HG02798 (cell line): ENCODE data around the gene AFAP1.

Experiments used
- ATAC-seq: cut with Tn5 transposase; IDR thresholded peaks from one replicate; pipeline ENCODE4 v1.9.1; 2021; ENCODE audit warnings: mild to moderate bottlenecking; ENCODE audit not compliant: unreplicated experiment, poor library complexity

AFAP1 gene

GRCh38 chr4:7871356-7871755, 68.3 kb downstream of the AFAP1 start:
- ATAC-seq = no peak

DNA sequence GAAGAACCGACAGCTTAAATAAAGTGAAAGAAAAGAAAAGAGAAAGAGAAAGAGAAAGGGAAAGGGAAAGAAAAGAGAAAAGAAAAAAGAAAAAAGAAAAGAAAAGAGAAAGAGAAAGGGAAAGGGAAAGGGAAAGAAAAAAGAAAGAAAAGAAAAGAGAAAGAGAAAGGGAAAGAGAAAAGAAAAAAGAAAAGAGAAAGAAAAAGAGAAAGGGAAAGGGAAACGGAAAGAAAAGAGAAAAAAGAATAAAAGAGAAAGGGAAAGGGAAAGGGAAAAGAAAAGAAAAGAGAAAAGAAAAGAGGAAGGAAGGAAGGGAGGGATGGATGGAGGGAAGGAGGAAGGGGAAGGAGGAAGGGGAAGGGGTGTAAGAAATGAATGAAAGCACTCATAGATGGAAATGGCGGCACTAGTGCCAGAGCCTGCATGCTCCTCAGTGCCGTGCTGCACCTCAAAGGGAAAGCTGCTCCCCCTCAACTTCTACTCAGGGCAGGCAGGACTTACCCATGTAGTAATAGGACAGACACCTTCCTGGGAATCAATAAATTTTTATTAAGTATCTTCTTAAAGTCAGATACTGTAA, 70.7 kb downstream of the AFAP1 start:
- ATAC-seq = no peak

DNA sequence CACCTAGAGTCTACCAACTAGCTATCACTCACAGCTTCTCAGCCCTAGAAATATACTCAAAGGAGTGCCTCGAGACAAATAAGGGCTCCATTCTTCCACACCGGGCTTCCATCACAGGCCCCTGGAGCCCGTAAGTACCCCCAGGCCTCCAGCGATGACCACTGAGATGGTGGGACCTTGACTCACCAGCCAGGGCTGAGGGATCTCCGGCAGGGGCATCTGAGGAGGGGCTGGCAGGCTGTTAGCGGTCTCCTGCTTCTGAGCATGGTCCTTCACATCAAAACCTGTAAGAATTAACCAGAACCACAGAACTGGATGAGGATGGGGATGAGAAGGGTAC, 71.3 kb downstream of the AFAP1 start:
- ATAC-seq = no peak

GRCh38 chr4:7867701-7868435, 71.8 kb downstream of the AFAP1 start:
- no peak for ATAC-seq

DNA sequence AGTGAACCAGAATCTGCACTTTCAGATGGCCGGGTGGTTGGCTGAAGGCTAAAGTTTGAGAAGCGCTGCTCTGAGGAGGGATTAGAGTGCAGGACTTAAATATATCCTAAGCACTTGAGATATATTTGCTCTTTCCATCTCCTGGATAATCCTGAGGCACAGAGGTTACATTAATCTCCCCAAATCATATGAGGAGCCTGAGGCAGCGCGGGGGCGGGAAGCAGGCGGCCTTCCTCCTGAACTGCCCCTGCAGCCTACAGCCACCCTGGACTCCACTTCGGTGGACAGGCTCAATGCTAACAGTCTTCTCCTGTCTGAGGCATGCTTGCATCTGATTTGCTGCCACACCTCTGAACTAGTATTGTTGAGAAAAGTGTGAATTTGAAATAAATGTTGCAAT, 72.5 kb downstream of the AFAP1 start:
- no peak for ATAC-seq

GRCh38 chr4:7865533-7865932, 74.1 kb downstream of the AFAP1 start:
- no peak for ATAC-seq

- no peak for ATAC-seq
These were observed 75.0 kb downstream of the AFAP1 start for GRCh38 chr4:7864685-7865084.

GRCh38 chr4:7863911-7864681, 75.6 kb downstream of the AFAP1 start:
- no peak for ATAC-seq

- ATAC-seq = no peak
These were observed 77.0 kb downstream of the AFAP1 start for GRCh38 chr4:7862561-7863192.

DNA sequence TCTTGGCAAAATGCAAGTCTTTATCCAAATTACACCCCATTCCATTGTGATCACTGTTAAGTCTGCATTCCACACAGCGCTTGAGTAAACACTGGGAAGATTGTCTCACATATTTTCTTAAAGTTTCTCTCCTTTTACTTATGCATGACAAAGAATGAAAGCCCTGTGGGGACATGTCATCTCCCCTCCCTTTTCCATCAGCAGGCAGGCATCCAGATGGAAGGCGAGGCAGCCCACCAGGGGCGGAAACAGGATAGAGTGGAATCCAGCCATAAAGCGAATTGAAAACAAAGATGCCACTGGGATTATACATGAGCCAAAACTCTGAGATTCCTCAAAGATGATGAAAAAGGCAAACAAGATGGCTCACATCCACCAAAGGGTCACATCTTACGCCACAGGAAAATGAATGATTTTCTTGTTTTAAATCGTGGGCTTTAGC, 78.2 kb downstream of the AFAP1 start:
- ATAC-seq = no peak

GRCh38 chr4:7860600-7861163, 79.0 kb downstream of the AFAP1 start:
- ATAC-seq = no peak

- no peak for ATAC-seq
These were observed 80.3 kb downstream of the AFAP1 start for GRCh38 chr4:7859326-7859725.

DNA sequence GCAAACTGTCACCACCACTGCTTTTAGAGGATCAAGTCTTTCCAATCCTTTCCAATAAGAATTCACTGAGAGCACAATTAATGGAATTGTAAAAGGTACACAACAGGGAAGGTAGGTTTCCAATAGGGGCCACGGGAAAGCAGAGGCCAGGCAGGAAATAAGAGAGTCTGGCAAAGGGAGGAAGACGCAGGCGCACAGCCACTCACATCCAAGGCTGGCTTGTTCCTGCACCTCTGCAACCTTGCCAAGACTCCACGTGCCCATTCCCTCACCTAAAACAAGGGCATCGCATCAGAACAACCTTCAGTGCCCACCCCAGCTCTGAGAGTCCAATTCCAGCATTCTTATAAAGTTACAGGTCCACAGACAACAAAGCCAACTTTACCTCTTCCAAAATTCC, 81.2 kb downstream of the AFAP1 start:
- no peak for ATAC-seq

- ATAC-seq = no peak
These were observed 81.7 kb downstream of the AFAP1 start for GRCh38 chr4:7857993-7858392.

GRCh38 chr4:7857238-7857701, 82.4 kb downstream of the AFAP1 start:
- ATAC-seq = peak; percentile 58

DNA sequence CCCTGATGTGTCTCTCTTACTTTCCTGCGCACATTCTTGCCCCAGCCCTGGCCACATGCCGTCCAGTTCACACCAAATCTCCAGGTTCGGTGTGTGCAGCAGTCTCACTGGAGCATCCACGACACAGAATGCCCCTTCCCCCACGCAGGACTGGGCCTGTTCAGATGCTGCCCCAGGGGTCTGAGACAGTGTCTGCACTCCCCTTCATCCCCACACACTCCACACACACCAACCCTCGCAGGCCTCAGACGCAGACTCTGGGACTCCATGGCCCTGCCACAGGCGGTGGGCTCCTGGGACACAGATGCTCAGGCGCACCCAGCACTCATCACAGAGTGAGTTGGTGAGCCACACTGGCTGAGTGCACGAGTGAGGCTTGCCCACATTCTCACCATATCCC, 83.9 kb downstream of the AFAP1 start:
- ATAC-seq = no peak

DNA sequence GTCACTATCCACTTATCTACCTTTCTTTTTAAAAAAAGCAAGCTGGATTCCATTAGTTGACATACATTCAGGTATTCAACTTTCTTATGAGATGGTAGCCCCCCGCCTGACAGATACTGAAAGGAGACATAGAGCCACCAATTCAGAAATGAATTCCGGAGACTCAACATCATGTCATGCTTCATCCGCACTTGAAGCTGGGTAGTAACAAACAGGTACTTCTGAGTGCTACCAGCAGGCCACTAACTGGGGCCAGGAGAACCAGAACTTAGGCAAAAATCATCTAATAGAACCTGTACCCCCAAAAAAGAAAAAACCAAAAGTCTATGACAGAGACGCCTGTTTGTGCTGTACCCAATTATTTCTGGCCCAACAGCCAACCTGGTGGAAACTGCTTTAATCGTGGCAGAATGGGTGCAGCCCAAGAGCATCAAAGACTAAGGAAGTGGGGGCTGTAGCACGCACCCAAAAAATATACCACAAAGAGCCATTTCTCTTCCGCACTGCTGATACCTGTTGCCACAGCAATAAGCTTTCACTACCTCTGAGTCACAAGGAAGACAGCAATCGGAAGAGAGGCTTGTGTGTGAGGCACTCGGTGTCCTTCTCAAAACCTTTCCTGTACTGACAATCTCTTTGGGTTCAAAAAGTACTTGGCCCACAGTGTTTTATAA, 84.8 kb downstream of the AFAP1 start:
- ATAC-seq = peak; percentile 40

GRCh38 chr4:7854216-7854615, 85.4 kb downstream of the AFAP1 start:
- no peak for ATAC-seq

GRCh38 chr4:7853271-7853670, 86.4 kb downstream of the AFAP1 start:
- no peak for ATAC-seq

- ATAC-seq = no peak
These were observed 87.0 kb downstream of the AFAP1 start for GRCh38 chr4:7852568-7853185.
